ENCODE data around the gene PERM1.
"Not testable (repeated sequence)": the region's sequence is repeated elsewhere in the genome, so short reads cannot be mapped to it uniquely, and the experiment has no call there.

- TF ChIP-seq CTCF (conservative IDR thresholded peaks at IDR 0.05; ENCODE audit: low read length); EZH2phosphoT487 (IDR thresholded peaks at IDR 0.05; ENCODE audit: borderline replicate concordance): not testable (repeated sequence)
Measured at GRCh38 chr1:976791-977190, 5.1 kb downstream of the PERM1 start.

Data from Loucy (cell line).